CD1c-positive myeloid dendritic cell (primary cell): ENCODE measurements around the gene ATP6AP1.
A peak's percentile ranks its signal among the peaks of the same experiment; 100 is the strongest.
"Not testable (repeated sequence)": the region's sequence is repeated elsewhere in the genome, so short reads cannot be mapped to it uniquely, and the experiment has no call there.

Source experiments
- DNase-seq: peaks from one replicate; pipeline ENCODE4 v3.0.0-alpha.2; 2016; ENCODE audit errors: extremely low spot score

ATP6AP1 gene, protein sequence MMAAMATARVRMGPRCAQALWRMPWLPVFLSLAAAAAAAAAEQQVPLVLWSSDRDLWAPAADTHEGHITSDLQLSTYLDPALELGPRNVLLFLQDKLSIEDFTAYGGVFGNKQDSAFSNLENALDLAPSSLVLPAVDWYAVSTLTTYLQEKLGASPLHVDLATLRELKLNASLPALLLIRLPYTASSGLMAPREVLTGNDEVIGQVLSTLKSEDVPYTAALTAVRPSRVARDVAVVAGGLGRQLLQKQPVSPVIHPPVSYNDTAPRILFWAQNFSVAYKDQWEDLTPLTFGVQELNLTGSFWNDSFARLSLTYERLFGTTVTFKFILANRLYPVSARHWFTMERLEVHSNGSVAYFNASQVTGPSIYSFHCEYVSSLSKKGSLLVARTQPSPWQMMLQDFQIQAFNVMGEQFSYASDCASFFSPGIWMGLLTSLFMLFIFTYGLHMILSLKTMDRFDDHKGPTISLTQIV

GRCh38 chrX:154428176-154429171 lies at the start of gene ATP6AP1:
ATP6AP1 (plus strand) TSS chrX:154428677; CDS start chrX:154428693, 16 bp downstream.
- peak; percentile 93 for DNase-seq

DNA sequence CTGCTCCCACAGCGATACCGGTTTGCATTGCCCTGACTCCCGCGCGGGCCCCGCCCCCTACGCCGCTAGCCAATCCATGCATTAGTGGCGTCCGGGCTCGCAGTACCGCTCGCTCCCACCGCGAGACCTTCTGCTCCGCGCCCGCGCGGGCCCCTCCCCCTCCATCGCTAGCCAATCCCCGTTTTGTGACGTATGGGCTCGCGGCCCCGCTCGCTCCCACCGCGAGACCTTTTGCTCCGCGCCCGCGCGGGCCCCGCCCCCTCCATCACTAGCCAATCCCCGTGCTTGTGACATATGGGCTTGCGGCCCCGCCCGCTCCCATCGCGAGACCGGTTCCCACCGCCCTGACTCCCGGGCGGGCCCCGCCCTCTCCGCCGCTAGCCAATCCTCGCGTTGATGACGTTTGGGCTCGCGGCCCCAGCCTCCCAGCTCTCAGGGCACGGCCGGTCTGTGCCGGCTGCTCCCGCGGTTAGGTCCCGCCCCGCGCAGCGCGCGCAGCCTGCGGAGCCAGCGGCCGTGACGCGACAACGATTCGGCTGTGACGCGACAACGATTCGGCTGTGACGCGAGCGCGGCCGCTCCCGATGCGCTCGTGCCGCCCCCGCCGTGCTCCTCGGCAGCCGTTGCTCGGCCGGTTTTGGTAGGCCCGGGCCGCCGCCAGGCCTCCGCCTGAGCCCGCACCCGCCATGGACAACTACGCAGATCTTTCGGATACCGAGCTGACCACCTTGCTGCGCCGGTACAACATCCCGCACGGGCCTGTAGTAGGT lies 49.5 kb upstream of the ATP6AP1 start, which contains the start of gene EMD:
Gene EMD (plus strand): TSS at position 497 of the 770 bp plus-strand sequence. CDS start 190 bp downstream, at position 687.
- DNase-seq = peak; percentile 97

DNA sequence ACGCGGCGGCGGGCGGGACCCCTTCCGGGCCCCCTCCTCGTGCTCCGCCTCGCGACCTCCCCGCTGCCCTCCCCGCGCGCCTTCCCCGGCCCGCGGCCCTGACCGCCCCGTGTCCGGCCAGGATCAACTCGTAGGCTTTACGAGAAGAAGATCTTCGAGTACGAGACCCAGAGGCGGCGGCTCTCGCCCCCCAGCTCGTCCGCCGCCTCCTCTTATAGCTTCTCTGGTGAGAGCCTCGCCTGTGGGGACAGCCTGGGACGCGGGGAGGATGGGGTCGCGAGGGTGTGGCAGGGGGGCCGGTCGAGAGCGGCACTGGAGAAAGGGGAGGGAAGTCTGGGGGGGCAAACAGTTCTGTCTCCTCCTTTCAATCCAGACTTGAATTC lies 48.9 kb upstream of the ATP6AP1 start:
- no peak for DNase-seq

DNA sequence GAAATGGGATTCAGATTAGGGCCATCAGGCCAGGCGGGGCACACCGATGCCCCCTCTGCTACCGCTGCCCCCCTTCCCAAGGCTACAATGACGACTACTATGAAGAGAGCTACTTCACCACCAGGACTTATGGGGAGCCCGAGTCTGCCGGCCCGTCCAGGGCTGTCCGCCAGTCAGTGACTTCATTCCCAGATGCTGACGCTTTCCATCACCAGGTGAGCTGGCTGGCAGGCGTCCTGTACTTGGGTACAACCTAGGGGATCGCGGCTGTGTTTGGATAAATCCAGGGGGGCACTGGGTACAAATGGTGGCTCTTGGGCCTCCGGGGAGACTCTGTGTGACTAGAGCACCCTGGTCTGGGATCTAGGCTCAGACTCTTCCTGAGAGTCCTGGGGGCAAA lies 48.3 kb upstream of the ATP6AP1 start:
- no peak for DNase-seq

GRCh38 chrX:154380787-154381186 lies 47.7 kb upstream of the ATP6AP1 start:
- no peak for DNase-seq

- no peak for DNase-seq
These were observed 47.2 kb upstream of the ATP6AP1 start for GRCh38 chrX:154381271-154381670.

DNA sequence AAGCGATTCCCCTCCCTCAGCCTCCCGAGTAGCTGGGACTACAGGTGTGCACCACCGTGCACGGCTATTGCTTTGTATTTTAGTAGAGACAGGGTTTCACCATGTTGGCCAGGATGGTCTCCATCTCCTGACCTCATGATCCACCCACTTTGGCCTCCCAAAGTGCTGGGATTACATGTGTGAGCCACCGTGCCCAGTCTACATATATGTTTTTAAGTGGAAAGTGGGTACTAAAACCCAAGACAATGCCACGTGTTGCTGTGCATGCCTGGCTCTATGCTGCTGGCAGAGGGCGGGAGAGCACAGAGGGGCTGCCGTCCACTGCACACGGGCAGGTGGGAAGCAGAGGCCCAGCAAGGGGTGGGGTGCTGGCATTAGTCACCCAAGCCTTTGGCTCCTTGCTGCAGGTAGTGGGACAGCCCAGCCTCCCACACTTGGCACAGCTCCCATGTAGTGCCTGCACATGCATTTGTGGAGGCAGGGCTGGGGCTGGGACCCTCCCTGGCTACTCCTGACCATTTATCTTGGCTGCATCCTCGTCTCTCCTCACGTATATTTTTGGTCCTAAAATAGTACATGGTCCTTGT lies 45.9 kb upstream of the ATP6AP1 start:
- no peak for DNase-seq

DNA sequence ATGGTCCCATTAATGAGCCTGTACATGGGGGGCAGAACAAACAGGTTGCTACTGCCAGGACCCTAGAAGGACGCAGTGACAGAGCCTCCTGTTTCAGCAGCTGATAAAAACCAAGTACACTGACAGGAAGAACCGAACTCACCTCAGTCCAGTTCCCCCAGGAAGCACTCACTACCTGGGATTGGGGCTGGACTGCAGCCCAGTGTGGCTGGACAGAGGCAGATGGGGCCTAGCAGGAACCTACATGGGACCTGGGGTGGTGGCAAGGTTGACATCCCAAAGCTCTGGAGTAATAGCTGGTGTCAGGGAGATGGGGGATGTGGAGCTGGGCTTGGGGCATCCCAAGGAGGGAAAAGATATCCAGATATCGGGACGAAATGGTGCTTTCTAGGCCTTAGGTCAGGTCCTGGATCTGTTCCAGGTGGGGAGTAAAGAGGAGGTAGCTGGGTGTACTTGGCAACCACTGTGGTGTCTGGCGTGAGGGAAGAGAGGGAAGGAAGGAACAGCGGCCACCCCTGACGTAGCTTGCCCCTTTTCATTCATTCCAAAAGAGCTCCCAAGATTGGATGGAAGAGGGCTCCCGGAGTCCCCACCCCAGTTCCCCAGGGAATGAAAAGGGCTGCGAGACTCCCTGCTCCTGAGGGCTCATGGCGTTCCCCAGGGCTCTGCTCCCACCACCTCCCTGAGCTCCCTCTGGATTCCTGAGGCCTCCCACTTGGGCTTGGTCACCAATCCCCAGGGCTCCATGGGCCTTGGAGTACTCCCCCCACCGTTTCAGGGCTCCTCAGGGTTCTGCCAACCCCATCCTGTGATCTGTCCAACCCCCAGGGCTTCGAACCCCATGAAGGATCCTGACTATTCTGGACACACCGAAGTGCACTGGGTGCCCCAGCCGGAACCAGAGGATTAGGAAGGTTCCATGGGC lies 44.9 kb upstream of the ATP6AP1 start:
- no peak for DNase-seq

- DNase-seq = no peak
These were observed 44.1 kb upstream of the ATP6AP1 start for GRCh38 chrX:154384284-154384892.

- not testable (repeated sequence) for DNase-seq
These were observed 40.4 kb upstream of the ATP6AP1 start for GRCh38 chrX:154388094-154388493.

GRCh38 chrX:154388649-154389048 lies 39.8 kb upstream of the ATP6AP1 start:
- DNase-seq = not testable (repeated sequence)

GRCh38 chrX:154389812-154390747 lies 38.4 kb upstream of the ATP6AP1 start:
- not testable (repeated sequence) for DNase-seq

GRCh38 chrX:154396363-154396762 lies 32.1 kb upstream of the ATP6AP1 start:
- DNase-seq = not testable (repeated sequence)

- peak; percentile 64 for DNase-seq
These were observed 31.2 kb upstream of the ATP6AP1 start for GRCh38 chrX:154396973-154397887.

GRCh38 chrX:154397888-154398667 lies 30.4 kb upstream of the ATP6AP1 start, which contains the start of gene RPL10:
RPL10 (plus strand) TSS chrX:154398377; CDS start chrX:154398520, 143 bp downstream.
- peak; percentile 95 for DNase-seq
